Heart left ventricle (tissue), 16 donors: ENCODE data around the gene ETV6. TPM values are rescaled to one million over a fixed set of nuclear protein-coding genes. Genes with fewer than 3 reads are reported as not detected.
A peak's percentile ranks its signal among the peaks of the same experiment; 100 is the strongest.

Experiments
- ATAC-seq, 4 donors: fragments of 200-7000 bp; cut with Tn5 transposase; one replicate each; pipeline ENCODE4 v1.9.1; 2020 to 2022; ENCODE audit warnings: moderate library complexity in 4 of 4, mild to moderate bottlenecking in 3 of 4, moderate number of reproducible peaks in 1 of 4
- DNase-seq, 5 donors: peaks; one replicate each; pipeline ENCODE4 v3.0.0-alpha.2; 2020
- H3K27ac ChIP-seq, 12 donors: fragments of 200-600 bp; sonication (generic) in 4 of 12; one replicate each; pipeline versions ENCODE4 v1.5.0 to v1.8.0; 2016 to 2022; ENCODE audit warnings: mild to moderate bottlenecking in 2 of 12
- H3K27me3 ChIP-seq, 9 donors: fragments of 200-600 bp; sonication (generic) in 2 of 9; one replicate each; pipeline versions ENCODE4 v1.5.1 to v1.8.0; 2016 to 2022; ENCODE audit warnings: mild to moderate bottlenecking in 3 of 9
- H3K36me3 ChIP-seq, 9 donors: fragments of 200-600 bp; sonication (generic) in 2 of 9; one replicate each; pipeline versions ENCODE4 v1.5.0 to v1.8.0; 2018 to 2022; ENCODE audit warnings: mild to moderate bottlenecking in 2 of 9
- H3K4me1 ChIP-seq, 12 donors: fragments of 200-600 bp; sonication (generic) in 4 of 12; one replicate each; pipeline versions ENCODE4 v1.5.0 to v1.8.0; 2016 to 2022; ENCODE audit warnings: mild to moderate bottlenecking in 3 of 12
- H3K4me3 ChIP-seq, 12 donors: fragments of 200-600 bp; sonication (generic) in 4 of 12; one replicate each; pipeline versions ENCODE4 v1.5.0 to v1.8.0; 2017 to 2022; ENCODE audit warnings: mild to moderate bottlenecking in 9 of 12, moderate library complexity in 4 of 12
- H3K9me3 ChIP-seq, 12 donors: fragments of 200-600 bp; sonication (generic) in 4 of 12; one replicate each; pipeline versions ENCODE4 v1.5.0 to v1.8.0; 2016 to 2022; ENCODE audit warnings: mild to moderate bottlenecking in 1 of 12
- POLR2A ChIP-seq, 2 donors: fragments of 450-650 bp; IDR thresholded peaks; one replicate each; pipeline ENCODE4 v1.6.1; 2017; ENCODE audit warnings: antibody characterized with exemption in 2 of 2, mild to moderate bottlenecking in 2 of 2, moderate library complexity in 2 of 2
- WGBS, 4 donors: extraction: QIAGEN DNeasy Blood & Tissue Kit in 2 of 4; methylation state at CpG; one replicate each; pipeline versions ENCODE4 v1.1.5 to v1.1.7; 2013 to 2018; 5-methylcytosine and 5-hydroxymethylcytosine counted together
- intact Hi-C, 10 donors: fragments of 100-400 bp; cut with DNase I; formaldehyde crosslinking; loops; one replicate each; pipeline versions ENCODE4 v1.11.1 to v1.14.2; 2022
- polyA plus RNA-seq, 2 donors: library from polyadenylated mRNA; stranded (reverse); fragments of 200-250 nt; gene quantifications; one replicate each; pipeline ENCODE4 v1.2.3, GENCODE V29; 2013
- total RNA-seq, 9 donors: library from RNA; depleted of rRNA in 2 of 9; stranded (reverse); fragments of >200 nt in 2 of 9; fragmentation: NEBNext Ultra II Directional in 3 of 9; extraction: Animal tissue kit (Norgen Biotek cat#: 25700) in 3 of 9; gene quantifications; one replicate each; pipeline versions ENCODE4 v1.1.0 to v1.2.4, GENCODE V29; 2016 to 2023
- TF ChIP-seq, protein P1 (sequence below), 12 donors: fragments of 200-600 bp; sonication (generic) in 4 of 12; IDR thresholded peaks; one replicate each; pipeline versions ENCODE4 v1.5.0 to v1.8.0; 2018 to 2022; ENCODE audit warnings: antibody characterized with exemption in 12 of 12, mild to moderate bottlenecking in 5 of 12
- donor health status: ischemic (EF 13 %, LVEDD 7.1; RV severe dilation, severe dysfunction).
- donor health status: healthy with polysubstance abuse.
- donor health status: DM: no; HTN: yes; CAD: no.
- donor health status: DM: no; HTN: no; CAD: no.
- donor health status: ischemic (EF 25% LVEDD 6.9; RV normal size, moderate dysfunction).
- donor health status: ischemic (EF 25% LVEDD 5.7; RV mildly dilated, moderate dysfunction).
- donor health status: healthy.
- donor health status: DM: yes; HTN: yes; CAD: no.
- donor health status: ischemic (EF 35%, LVEDD 5.7; RV mildly dilated, moderate dysfunction).
- donor health status: nonischemic (EF 11% LVEDD 7.7; RV severe dilation, severe dysfunction).
- donor health status: DM: yes; HTN: yes; CAD: no.
- donor health status: PGD.
- donor health status: ischemic (EF 29% LVEDD 5.4; RV normal size, mild dysfunction).
- donor health status: nonischemic (EF 23%, LVEDD 6.1; RV moderate dilation, normal function).

Gene ETV6
- total and polyA plus RNA-seq, 11 donors, result 3.9 to 37.3 (median 12.4) TPM

DNA sequence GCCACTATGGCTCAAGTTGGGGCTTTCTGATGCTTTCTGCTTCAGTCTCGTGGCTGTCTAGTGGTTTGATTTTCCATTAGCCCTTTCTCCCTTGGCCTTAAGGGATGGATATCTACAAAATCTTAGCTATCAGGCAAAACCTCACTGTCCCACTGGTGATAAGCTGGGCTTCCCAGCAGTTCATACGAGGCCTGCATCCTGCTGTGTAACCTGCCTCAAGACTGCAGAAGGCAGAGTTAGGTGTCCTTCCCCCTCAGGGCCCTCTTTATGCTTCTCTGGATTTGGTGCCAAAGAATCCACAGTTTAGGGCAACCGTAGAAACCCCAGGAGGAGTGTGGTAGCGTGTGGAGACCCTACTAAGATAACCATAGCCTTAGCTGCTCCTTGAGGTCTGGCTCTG lies 38.9 kb downstream of the ETV6 start:
- 85 to 93% (median 90%) methylated on average over 4 of the region's 4 CpGs for WGBS, 4 donors
- intact Hi-C loops, result no loop called here
- H3K27ac ChIP-seq, result peak overlapping the region in 1 of 12 donors; percentile 78

DNA sequence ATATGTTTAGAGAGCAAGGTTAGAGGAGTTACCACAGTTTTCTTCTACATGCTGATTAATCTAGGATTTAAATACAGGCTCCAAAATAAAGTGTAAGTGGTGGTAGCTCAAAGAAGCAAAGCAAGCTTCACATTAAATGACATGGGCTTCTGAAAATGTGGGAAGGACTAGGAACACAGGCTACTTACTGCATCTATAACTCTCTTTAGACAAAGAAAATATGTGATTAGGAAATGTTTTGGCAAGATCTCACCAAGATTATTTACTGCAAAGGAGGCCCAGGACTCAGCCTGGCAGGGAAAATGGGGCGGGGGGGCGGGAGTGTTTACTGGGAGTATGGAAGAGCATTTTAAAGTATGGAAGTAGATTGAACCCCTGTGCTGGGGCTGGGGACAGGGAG lies 39.4 kb downstream of the ETV6 start:
- no peak for ATAC-seq
- peaks cover 0 to 68% (median 20%) of the 10 kb centered on the region in 12 donors for H3K4me1 ChIP-seq
- DNase-seq, result no peak
- intact Hi-C loops, result no loop called here
- no peak overlapping the region for H3K4me3 ChIP-seq
- peak overlapping the region in 1 of 12 donors; percentile 78 for H3K27ac ChIP-seq
- TF ChIP-seq, protein P1, sequence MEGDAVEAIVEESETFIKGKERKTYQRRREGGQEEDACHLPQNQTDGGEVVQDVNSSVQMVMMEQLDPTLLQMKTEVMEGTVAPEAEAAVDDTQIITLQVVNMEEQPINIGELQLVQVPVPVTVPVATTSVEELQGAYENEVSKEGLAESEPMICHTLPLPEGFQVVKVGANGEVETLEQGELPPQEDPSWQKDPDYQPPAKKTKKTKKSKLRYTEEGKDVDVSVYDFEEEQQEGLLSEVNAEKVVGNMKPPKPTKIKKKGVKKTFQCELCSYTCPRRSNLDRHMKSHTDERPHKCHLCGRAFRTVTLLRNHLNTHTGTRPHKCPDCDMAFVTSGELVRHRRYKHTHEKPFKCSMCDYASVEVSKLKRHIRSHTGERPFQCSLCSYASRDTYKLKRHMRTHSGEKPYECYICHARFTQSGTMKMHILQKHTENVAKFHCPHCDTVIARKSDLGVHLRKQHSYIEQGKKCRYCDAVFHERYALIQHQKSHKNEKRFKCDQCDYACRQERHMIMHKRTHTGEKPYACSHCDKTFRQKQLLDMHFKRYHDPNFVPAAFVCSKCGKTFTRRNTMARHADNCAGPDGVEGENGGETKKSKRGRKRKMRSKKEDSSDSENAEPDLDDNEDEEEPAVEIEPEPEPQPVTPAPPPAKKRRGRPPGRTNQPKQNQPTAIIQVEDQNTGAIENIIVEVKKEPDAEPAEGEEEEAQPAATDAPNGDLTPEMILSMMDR (IDR thresholded peaks at IDR 0.05), result no peak
- TF ChIP-seq POLR2A (IDR thresholded peaks at IDR 0.05), result no peak
- 94 to 100% (median 95%) methylated on average over 2 of the region's 2 CpGs for WGBS, 4 donors
- H3K36me3 ChIP-seq, result no peaks in the 10 kb centered on the region
- H3K27me3 ChIP-seq, result no peaks in the 10 kb centered on the region
- H3K9me3 ChIP-seq, result no peaks in the 10 kb centered on the region

More for the DNA sequence above, 38.9 kb downstream of the ETV6 start:
- ATAC-seq (no peak), DNase-seq (no peak)
- peaks cover 0 to 68% (median 20%) of the 10 kb centered on the region in 12 donors for H3K4me1 ChIP-seq
- no peaks in the 10 kb centered on the region for H3K27me3 ChIP-seq
- peaks cover 0 to 1% (median 0%) of the 10 kb centered on the region in 9 donors for H3K36me3 ChIP-seq
- no peak overlapping the region for H3K4me3 ChIP-seq
- TF ChIP-seq, protein P1 (IDR thresholded peaks at IDR 0.05), result no peak
- TF ChIP-seq POLR2A (IDR thresholded peaks at IDR 0.05), result no peak
- H3K9me3 ChIP-seq, result no peaks in the 10 kb centered on the region

DNA sequence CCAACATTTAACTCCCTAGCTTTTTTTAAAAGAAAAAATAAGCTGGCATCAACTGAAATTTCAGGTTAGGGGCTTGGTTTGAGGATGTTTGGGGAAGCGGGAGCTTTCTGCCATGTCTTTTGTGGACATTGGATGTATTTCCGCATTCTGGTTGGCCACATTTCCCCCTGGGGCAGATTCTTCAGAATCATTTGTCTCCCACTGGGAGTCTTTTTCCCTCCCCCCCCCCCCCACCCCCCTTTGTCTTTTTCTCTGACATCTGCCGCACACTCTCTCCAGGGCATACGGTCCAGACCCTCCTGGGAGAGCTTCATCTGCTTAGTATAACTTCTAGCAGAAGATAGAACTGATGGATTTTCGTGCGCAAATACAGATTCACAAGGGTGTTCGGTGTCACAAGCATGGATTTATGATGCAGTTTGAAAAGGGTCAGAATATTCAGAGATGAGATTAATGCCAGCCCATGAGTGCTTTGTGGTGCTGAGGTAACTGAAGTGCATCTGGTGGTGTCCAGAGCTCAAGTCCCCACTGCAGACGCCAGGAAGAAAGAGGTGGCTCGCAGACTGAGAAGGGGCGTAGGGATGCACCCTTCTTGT lies 40.2 kb downstream of the ETV6 start:
- intact Hi-C loops, result no loop called here
- WGBS, 4 donors, result 84 to 95% (median 89%) methylated on average over 10 of the region's 10 CpGs

DNA sequence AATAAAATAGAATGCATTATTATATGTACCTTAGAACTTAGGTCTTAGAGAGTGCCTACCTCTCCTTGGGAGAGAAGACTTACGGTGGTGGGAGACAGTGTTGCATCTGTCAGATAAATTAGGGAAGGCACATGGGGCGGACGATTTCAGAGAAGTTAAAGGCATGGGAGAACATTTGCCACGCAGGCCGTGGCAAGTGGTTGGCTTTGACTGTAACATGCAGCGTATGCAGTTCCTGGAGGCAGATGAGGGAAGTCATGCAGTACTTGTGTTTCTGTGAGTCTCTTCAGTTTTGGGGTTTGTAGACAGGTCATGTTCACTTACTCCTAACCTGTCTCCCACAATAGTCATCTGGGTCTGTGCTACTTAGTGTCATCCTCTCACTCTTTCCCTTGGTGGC lies 43.6 kb downstream of the ETV6 start:
- Histone ChIP-seq H3K4me3 (no peak overlapping the region), H3K27me3 (no peaks in the 10 kb centered on the region), H3K4me1 (peaks cover 0 to 62% (median 19%) of the 10 kb centered on the region in 12 donors), H3K9me3 (no peaks in the 10 kb centered on the region), H3K27ac (peak overlapping the region in 2 of 12 donors; percentile 8 to 78), H3K36me3 (no peaks in the 10 kb centered on the region)
- intact Hi-C loops, result no loop called here
- 92 to 97% (median 93%) methylated on average over 6 of the region's 6 CpGs for WGBS, 4 donors
- TF ChIP-seq POLR2A (IDR thresholded peaks at IDR 0.05), result no peak
- TF ChIP-seq, protein P1 (IDR thresholded peaks at IDR 0.05), result no peak
- no peak for DNase-seq
- peak in 2 of 4 donors; percentile 14 to 42 for ATAC-seq

More for the DNA sequence above, 40.2 kb downstream of the ETV6 start:
- H3K4me3 ChIP-seq, result no peak overlapping the region
- DNase-seq (no peak), ATAC-seq (no peak)
- no peaks in the 10 kb centered on the region for H3K9me3 ChIP-seq
- no peaks in the 10 kb centered on the region for H3K27me3 ChIP-seq
- peaks cover 0 to 67% (median 19%) of the 10 kb centered on the region in 12 donors for H3K4me1 ChIP-seq
- TF ChIP-seq, protein P1 (IDR thresholded peaks at IDR 0.05), result no peak
- TF ChIP-seq POLR2A (IDR thresholded peaks at IDR 0.05), result no peak
- peak overlapping the region in 1 of 12 donors; percentile 78 for H3K27ac ChIP-seq
- H3K36me3 ChIP-seq, result no peaks in the 10 kb centered on the region
